SK-N-SH (cell line): ENCODE measurements around the gene BBIP1.

Experiments used
- EP300 ChIP-seq, 2 experiments: IDR thresholded peaks; 2 replicates each; pipeline versions ENCODE4 v1.4.0 to v1.6.1; 2012; ENCODE audit warnings: borderline replicate concordance in 1 of 2, low read depth in 1 of 2, low read length in 1 of 2
- EZH2phosphoT487 ChIP-seq: fragments of 200-600 bp; sonication (generic); IDR thresholded peaks from 2 replicates; pipeline ENCODE4 v1.6.1; 2017; ENCODE audit warnings: low read depth, mixed run types, mild to moderate bottlenecking, antibody characterized with exemption, moderate library complexity, borderline replicate concordance
- FOXM1 ChIP-seq: IDR thresholded peaks from 2 replicates; pipeline ENCODE4 v1.4.0; 2012; ENCODE audit warnings: low read depth, mild to moderate bottlenecking
- RAD21 ChIP-seq: IDR thresholded peaks from 2 replicates; pipeline ENCODE4 v1.6.1; 2012; ENCODE audit warnings: mild to moderate bottlenecking, low read length
- SMC3 ChIP-seq: IDR thresholded peaks from 2 replicates; pipeline ENCODE4 v1.6.1; 2012; ENCODE audit warnings: low read depth, low read length, improper control_type of control experiment
- TAF1 ChIP-seq: IDR thresholded peaks from 2 replicates; pipeline ENCODE4 v1.6.1; 2012; ENCODE audit warnings: low read depth, mild to moderate bottlenecking, low read length, moderate library complexity, borderline replicate concordance
- TCF12 ChIP-seq: IDR thresholded peaks from 2 replicates; pipeline ENCODE4 v1.4.0; 2012
- YY1 ChIP-seq: IDR thresholded peaks from 2 replicates; pipeline ENCODE4 v1.4.0; 2012; ENCODE audit warnings: low read depth, mild to moderate bottlenecking
- TF ChIP-seq, protein P1 (sequence below): IDR thresholded peaks from 2 replicates; pipeline ENCODE4 v1.6.1; 2012; ENCODE audit warnings: mild to moderate bottlenecking, low read depth, low read length, moderate library complexity
- TF ChIP-seq, protein P2 (sequence below): fragments of 150-350 bp; IDR thresholded peaks from 2 replicates; pipeline ENCODE4 v1.6.1; 2017; ENCODE audit warnings: antibody characterized with exemption, low read length, low read depth, borderline replicate concordance
- TF ChIP-seq, protein P3 (sequence below): fragments of 200-600 bp; sonication (generic); IDR thresholded peaks from 2 replicates; pipeline ENCODE4 v1.6.1; 2017; ENCODE audit warnings: antibody characterized with exemption, mild to moderate bottlenecking, moderate library complexity
- TF ChIP-seq, protein P4 (sequence below): IDR thresholded peaks from 2 replicates; pipeline ENCODE4; 2012
- TF ChIP-seq, protein P5 (sequence below): IDR thresholded peaks from 2 replicates; pipeline ENCODE4 v1.4.0; 2012; ENCODE audit warnings: low read depth

DNA sequence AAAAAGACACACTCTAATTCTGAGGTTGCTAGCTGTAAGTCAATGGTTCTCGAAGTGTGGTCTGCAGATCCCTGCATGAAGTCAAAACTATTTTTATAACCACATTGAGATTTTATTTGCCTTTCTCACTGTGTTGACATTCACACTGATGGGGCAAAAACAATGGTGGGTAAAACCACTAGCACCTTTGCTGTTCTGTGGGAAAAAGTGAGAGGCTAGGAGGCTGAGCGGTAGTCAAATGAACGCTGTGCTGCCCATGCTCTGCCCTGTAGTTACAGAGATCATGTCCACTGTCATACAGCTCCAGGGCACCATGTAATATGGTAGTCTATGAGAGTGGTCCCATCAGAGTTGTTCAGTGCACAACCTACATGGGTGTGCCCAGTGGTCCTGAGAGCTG, 68.9 kb downstream of the BBIP1 start:
- TF ChIP-seq, protein P1, sequence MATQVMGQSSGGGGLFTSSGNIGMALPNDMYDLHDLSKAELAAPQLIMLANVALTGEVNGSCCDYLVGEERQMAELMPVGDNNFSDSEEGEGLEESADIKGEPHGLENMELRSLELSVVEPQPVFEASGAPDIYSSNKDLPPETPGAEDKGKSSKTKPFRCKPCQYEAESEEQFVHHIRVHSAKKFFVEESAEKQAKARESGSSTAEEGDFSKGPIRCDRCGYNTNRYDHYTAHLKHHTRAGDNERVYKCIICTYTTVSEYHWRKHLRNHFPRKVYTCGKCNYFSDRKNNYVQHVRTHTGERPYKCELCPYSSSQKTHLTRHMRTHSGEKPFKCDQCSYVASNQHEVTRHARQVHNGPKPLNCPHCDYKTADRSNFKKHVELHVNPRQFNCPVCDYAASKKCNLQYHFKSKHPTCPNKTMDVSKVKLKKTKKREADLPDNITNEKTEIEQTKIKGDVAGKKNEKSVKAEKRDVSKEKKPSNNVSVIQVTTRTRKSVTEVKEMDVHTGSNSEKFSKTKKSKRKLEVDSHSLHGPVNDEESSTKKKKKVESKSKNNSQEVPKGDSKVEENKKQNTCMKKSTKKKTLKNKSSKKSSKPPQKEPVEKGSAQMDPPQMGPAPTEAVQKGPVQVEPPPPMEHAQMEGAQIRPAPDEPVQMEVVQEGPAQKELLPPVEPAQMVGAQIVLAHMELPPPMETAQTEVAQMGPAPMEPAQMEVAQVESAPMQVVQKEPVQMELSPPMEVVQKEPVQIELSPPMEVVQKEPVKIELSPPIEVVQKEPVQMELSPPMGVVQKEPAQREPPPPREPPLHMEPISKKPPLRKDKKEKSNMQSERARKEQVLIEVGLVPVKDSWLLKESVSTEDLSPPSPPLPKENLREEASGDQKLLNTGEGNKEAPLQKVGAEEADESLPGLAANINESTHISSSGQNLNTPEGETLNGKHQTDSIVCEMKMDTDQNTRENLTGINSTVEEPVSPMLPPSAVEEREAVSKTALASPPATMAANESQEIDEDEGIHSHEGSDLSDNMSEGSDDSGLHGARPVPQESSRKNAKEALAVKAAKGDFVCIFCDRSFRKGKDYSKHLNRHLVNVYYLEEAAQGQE, result no peak
- no peak for TF ChIP-seq SMC3
- TF ChIP-seq, protein P2, sequence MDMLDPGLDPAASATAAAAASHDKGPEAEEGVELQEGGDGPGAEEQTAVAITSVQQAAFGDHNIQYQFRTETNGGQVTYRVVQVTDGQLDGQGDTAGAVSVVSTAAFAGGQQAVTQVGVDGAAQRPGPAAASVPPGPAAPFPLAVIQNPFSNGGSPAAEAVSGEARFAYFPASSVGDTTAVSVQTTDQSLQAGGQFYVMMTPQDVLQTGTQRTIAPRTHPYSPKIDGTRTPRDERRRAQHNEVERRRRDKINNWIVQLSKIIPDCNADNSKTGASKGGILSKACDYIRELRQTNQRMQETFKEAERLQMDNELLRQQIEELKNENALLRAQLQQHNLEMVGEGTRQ, result no peak
- TF ChIP-seq TCF12, result no peak
- TF ChIP-seq, protein P3, sequence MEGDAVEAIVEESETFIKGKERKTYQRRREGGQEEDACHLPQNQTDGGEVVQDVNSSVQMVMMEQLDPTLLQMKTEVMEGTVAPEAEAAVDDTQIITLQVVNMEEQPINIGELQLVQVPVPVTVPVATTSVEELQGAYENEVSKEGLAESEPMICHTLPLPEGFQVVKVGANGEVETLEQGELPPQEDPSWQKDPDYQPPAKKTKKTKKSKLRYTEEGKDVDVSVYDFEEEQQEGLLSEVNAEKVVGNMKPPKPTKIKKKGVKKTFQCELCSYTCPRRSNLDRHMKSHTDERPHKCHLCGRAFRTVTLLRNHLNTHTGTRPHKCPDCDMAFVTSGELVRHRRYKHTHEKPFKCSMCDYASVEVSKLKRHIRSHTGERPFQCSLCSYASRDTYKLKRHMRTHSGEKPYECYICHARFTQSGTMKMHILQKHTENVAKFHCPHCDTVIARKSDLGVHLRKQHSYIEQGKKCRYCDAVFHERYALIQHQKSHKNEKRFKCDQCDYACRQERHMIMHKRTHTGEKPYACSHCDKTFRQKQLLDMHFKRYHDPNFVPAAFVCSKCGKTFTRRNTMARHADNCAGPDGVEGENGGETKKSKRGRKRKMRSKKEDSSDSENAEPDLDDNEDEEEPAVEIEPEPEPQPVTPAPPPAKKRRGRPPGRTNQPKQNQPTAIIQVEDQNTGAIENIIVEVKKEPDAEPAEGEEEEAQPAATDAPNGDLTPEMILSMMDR, result no peak
- no peak for TF ChIP-seq EP300 (IDR thresholded peaks at IDR 0.05; ENCODE audit: borderline replicate concordance in 1 of 2, low read depth in 1 of 2, low read length in 1 of 2)
- TF ChIP-seq, protein P4, sequence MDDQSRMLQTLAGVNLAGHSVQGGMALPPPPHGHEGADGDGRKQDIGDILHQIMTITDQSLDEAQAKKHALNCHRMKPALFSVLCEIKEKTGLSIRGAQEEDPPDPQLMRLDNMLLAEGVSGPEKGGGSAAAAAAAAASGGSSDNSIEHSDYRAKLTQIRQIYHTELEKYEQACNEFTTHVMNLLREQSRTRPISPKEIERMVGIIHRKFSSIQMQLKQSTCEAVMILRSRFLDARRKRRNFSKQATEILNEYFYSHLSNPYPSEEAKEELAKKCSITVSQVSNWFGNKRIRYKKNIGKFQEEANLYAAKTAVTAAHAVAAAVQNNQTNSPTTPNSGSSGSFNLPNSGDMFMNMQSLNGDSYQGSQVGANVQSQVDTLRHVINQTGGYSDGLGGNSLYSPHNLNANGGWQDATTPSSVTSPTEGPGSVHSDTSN, result no peak
- TF ChIP-seq YY1, result no peak
- TF ChIP-seq, protein P5, sequence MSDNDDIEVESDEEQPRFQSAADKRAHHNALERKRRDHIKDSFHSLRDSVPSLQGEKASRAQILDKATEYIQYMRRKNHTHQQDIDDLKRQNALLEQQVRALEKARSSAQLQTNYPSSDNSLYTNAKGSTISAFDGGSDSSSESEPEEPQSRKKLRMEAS, result no peak
- TF ChIP-seq RAD21, result no peak
- no peak for TF ChIP-seq FOXM1
- no peak for TF ChIP-seq EZH2phosphoT487
- no peak for TF ChIP-seq TAF1
